H1 (cell line): ENCODE measurements around the gene SMDT1. TPM values are rescaled to one million over a fixed set of nuclear protein-coding genes. Genes with fewer than 3 reads are reported as not detected.
A peak's percentile ranks its signal among the peaks of the same experiment; 100 is the strongest.

Experiments used
- CTCF ChIA-PET: fragments of 300-600 bp; sonication (Branson Sonifier 250); formaldehyde crosslinking; loops from one replicate; lab custom pipeline; 2021; ENCODE audit not compliant: partially characterized antibody; lab: Charles Lee
- POLR2A ChIA-PET: fragments of 300-600 bp; sonication (Branson Sonifier 250); formaldehyde crosslinking; loops from one replicate; lab custom pipeline; 2021; ENCODE audit warnings: inconsistent platforms; ENCODE audit not compliant: partially characterized antibody; lab: Charles Lee
- DNase-seq, 2 experiments: peaks; one replicate each; pipeline versions ENCODE4 v3.0.0 to v3.0.0-alpha.2; 2010 to 2022; ENCODE audit warnings: low spot score in 2 of 2, low read depth in 1 of 2, mixed read lengths in 1 of 2
- FAIRE-seq: peaks from 2 replicates; lab custom pipeline; 2011; peaks lifted over from hg19 to GRCh38; lab: Jason Lieb, UNC
- H2AFZ ChIP-seq: 2 replicates; pipeline ENCODE4 v1.8.1; 2012; ENCODE audit warnings: low read length, inconsistent platforms
- H2AK5ac ChIP-seq: 2 replicates; pipeline ENCODE4 v1.6.1; 2013; ENCODE audit warnings: low read depth, low read length
- H2BK120ac ChIP-seq: replicated peaks from 2 replicates; pipeline ENCODE3; 2013; ENCODE audit warnings: low read depth, low read length, inconsistent platforms
- H2BK12ac ChIP-seq: 2 replicates; pipeline ENCODE4 v1.6.1; 2013; ENCODE audit warnings: low read depth, low read length
- H2BK15ac ChIP-seq: 2 replicates; pipeline ENCODE4 v1.6.1; 2013; ENCODE audit warnings: low read length
- H2BK20ac ChIP-seq: 2 replicates; pipeline ENCODE4 v1.6.1; 2013; ENCODE audit warnings: low read length
- H2BK5ac ChIP-seq: 2 replicates; pipeline ENCODE4 v1.6.1; 2013; ENCODE audit warnings: low read depth, low read length
- H3K14ac ChIP-seq: 2 replicates; pipeline ENCODE4 v1.6.1; 2013; ENCODE audit warnings: inconsistent platforms; ENCODE audit not compliant: insufficient read length
- H3K18ac ChIP-seq: 2 replicates; pipeline ENCODE4 v1.6.1; 2013; ENCODE audit warnings: low read length; ENCODE audit errors: extremely low read depth
- H3K23ac ChIP-seq: 2 replicates; pipeline ENCODE4 v1.6.1; 2013; ENCODE audit warnings: inconsistent platforms; ENCODE audit not compliant: insufficient read length
- H3K23me2 ChIP-seq: 2 replicates; pipeline ENCODE4 v1.6.1; 2013; ENCODE audit warnings: low read depth, low read length
- H3K27ac ChIP-seq: 2 replicates; pipeline ENCODE4 v1.6.1; 2011; ENCODE audit warnings: low read depth, low read length, inconsistent platforms
- H3K27me3 ChIP-seq, 4 experiments: replicated peaks in 1 of 4; 1 replicate in 1 of 4; 2 replicates in 3 of 4; pipeline versions ENCODE4 v1.6.1 to v1.8.1; 2011 to 2013; ENCODE audit warnings: low read length in 3 of 4, mild to moderate bottlenecking in 3 of 4, inconsistent platforms in 2 of 4, mixed read lengths in 2 of 4, moderate library complexity in 1 of 4; ENCODE audit not compliant: control insufficient read depth in 3 of 4, insufficient read depth in 3 of 4; ENCODE audit errors: extremely low read depth in 1 of 4
- H3K36me3 ChIP-seq, 4 experiments: 2 replicates each; pipeline versions ENCODE4 v1.6.1 to v1.8.1; 2011 to 2013; ENCODE audit warnings: mild to moderate bottlenecking in 4 of 4, low read length in 3 of 4, moderate library complexity in 2 of 4, control low read depth in 1 of 4, inconsistent platforms in 1 of 4; ENCODE audit not compliant: insufficient read depth in 4 of 4, control insufficient read depth in 2 of 4
- H3K4ac ChIP-seq: replicated peaks from 2 replicates; pipeline ENCODE3; 2013; ENCODE audit warnings: low read length, low read depth, mixed read lengths, inconsistent platforms; ENCODE audit not compliant: insufficient read length
- H3K4me1 ChIP-seq, 4 experiments: replicated peaks in 1 of 4; 1 replicate in 1 of 4; 2 replicates in 3 of 4; pipeline versions ENCODE4 v1.6.1 to v1.8.1; 2011 to 2013; ENCODE audit warnings: low read length in 3 of 4, inconsistent platforms in 2 of 4, mixed read lengths in 1 of 4; ENCODE audit not compliant: insufficient read depth in 4 of 4, control insufficient read depth in 3 of 4
- H3K4me2 ChIP-seq, 2 experiments: 2 replicates each; pipeline versions ENCODE4 v1.6.1 to v1.8.1; 2011 to 2013; ENCODE audit warnings: low read depth in 2 of 2, low read length in 2 of 2, control low read depth in 1 of 2, inconsistent platforms in 1 of 2, mild to moderate bottlenecking in 1 of 2; ENCODE audit not compliant: insufficient read depth in 1 of 2
- H3K4me3 ChIP-seq, 4 experiments: fragments of 200-600, 300-600 bp in 1 of 4; sonication (generic), shearing (Covaris generic), sonication (Bioruptor Twin) in 1 of 4; 2 replicates each; pipeline versions ENCODE4 v1.5.1 to v1.8.1; 2011 to 2016; ENCODE audit warnings: low read length in 4 of 4, low read depth in 3 of 4, control low read depth in 2 of 4, inconsistent platforms in 2 of 4, mild to moderate bottlenecking in 2 of 4, mixed read lengths in 1 of 4, moderate library complexity in 1 of 4; ENCODE audit not compliant: insufficient read depth in 2 of 4; ENCODE audit errors: extremely low read depth in 1 of 4
- H3K56ac ChIP-seq: replicated peaks from 2 replicates; pipeline ENCODE3; 2013; ENCODE audit warnings: low read depth, mild to moderate bottlenecking, mixed read lengths, low read length, inconsistent platforms; ENCODE audit not compliant: insufficient read length
- H3K79me1 ChIP-seq: 2 replicates; pipeline ENCODE4 v1.6.1; 2013; ENCODE audit warnings: low read depth, low read length, control low read depth
- H3K79me2 ChIP-seq, 2 experiments: 2 replicates each; pipeline versions ENCODE4 v1.6.1 to v1.8.1; 2012 to 2013; ENCODE audit warnings: low read length in 2 of 2, mild to moderate bottlenecking in 2 of 2, inconsistent platforms in 1 of 2; ENCODE audit not compliant: insufficient read depth in 2 of 2, control insufficient read depth in 1 of 2
- H3K9ac ChIP-seq, 4 experiments: replicated peaks in 1 of 4; 1 replicate in 1 of 4; 2 replicates in 3 of 4; pipeline versions ENCODE4 v1.6.1 to v1.8.1; 2011 to 2013; ENCODE audit warnings: low read depth in 3 of 4, low read length in 3 of 4, control low read depth in 2 of 4, mild to moderate bottlenecking in 2 of 4, moderate library complexity in 2 of 4, inconsistent platforms in 1 of 4; ENCODE audit errors: extremely low read depth in 1 of 4
- H3K9me3 ChIP-seq, 2 experiments: 2 replicates each; pipeline versions ENCODE4 v1.6.1 to v1.8.1; 2012 to 2013; ENCODE audit warnings: mild to moderate bottlenecking in 2 of 2, moderate library complexity in 2 of 2, control low read depth in 1 of 2, inconsistent platforms in 1 of 2, low read depth in 1 of 2, low read length in 1 of 2, mixed read lengths in 1 of 2; ENCODE audit not compliant: insufficient read depth in 2 of 2
- H4K20me1 ChIP-seq, 2 experiments: replicated peaks in 1 of 2; 2 replicates each; pipeline versions ENCODE3 to v1.8.1; 2011 to 2013; ENCODE audit warnings: inconsistent platforms in 2 of 2, low read length in 2 of 2, mild to moderate bottlenecking in 1 of 2; ENCODE audit not compliant: insufficient read depth in 2 of 2, control insufficient read depth in 1 of 2
- H4K5ac ChIP-seq: 2 replicates; pipeline ENCODE4 v1.6.1; 2013; ENCODE audit warnings: low read length, low read depth, mixed read lengths, inconsistent platforms; ENCODE audit not compliant: insufficient read length
- H4K8ac ChIP-seq: 2 replicates; pipeline ENCODE4 v1.8.0; 2013; ENCODE audit warnings: mild to moderate bottlenecking, moderate library complexity, low read length, inconsistent platforms; ENCODE audit not compliant: insufficient read depth; ENCODE audit errors: extremely low read depth
- H4K91ac ChIP-seq: replicated peaks from 2 replicates; pipeline ENCODE3; 2013; ENCODE audit warnings: low read length, mixed read lengths, inconsistent platforms; ENCODE audit not compliant: insufficient read length
- BACH1 ChIP-seq: IDR thresholded peaks from 2 replicates; pipeline ENCODE4 v1.6.1; 2012; ENCODE audit warnings: low read length, improper control_type of control experiment
- E2F6 ChIP-seq: IDR thresholded peaks from 2 replicates; pipeline ENCODE4 v1.6.1; 2012; ENCODE audit warnings: inconsistent platforms
- MAX ChIP-seq: IDR thresholded peaks from 2 replicates; pipeline ENCODE4 v1.6.1; 2012; ENCODE audit warnings: inconsistent platforms
- POLR2A ChIP-seq, 2 experiments: IDR thresholded peaks; 1 replicate in 1 of 2; 2 replicates in 1 of 2; pipeline ENCODE4 v1.6.1; 2011; ENCODE audit warnings: low read depth in 2 of 2, low read length in 2 of 2, mild to moderate bottlenecking in 2 of 2; ENCODE audit errors: control extremely low read depth in 1 of 2
- RBBP5 ChIP-seq: IDR thresholded peaks from 2 replicates; pipeline ENCODE4 v1.7.1; 2012; ENCODE audit warnings: low read depth, mild to moderate bottlenecking, inconsistent platforms, low read length, moderate library complexity, borderline replicate concordance
- SIRT6 ChIP-seq: IDR thresholded peaks from one replicate; pipeline ENCODE4 v1.7.1; 2012; ENCODE audit warnings: low read length, inconsistent platforms
- SP1 ChIP-seq: IDR thresholded peaks from 2 replicates; pipeline ENCODE4 v1.6.1; 2011; ENCODE audit warnings: low read depth, low read length
- TAF1 ChIP-seq: IDR thresholded peaks from 2 replicates; pipeline ENCODE4 v1.6.1; 2011; ENCODE audit warnings: mild to moderate bottlenecking, low read depth, low read length
- TEAD4 ChIP-seq: IDR thresholded peaks from 2 replicates; pipeline ENCODE4 v1.6.1; 2012; ENCODE audit warnings: low read depth, low read length, inconsistent platforms, mixed read lengths
- WGBS, 2 experiments: shearing (Covaris generic) in 1 of 2; methylation state at CpG; one replicate each; pipeline versions ENCODE4 v1.1.6 to v1.1.7; 2013 to 2015; ENCODE audit warnings: low lambda C conversion rate in 2 of 2, mixed read lengths in 2 of 2, inconsistent platforms in 1 of 2, low coverage in 1 of 2, missing lambda C conversion rate in 1 of 2; ENCODE audit not compliant: insufficient replicate concordance in 2 of 2, insufficient coverage in 1 of 2, insufficient read length in 1 of 2; ENCODE audit errors: extremely low coverage in 1 of 2, missing lambda C conversion rate in 1 of 2; 5-methylcytosine and 5-hydroxymethylcytosine counted together
- polyA plus RNA-seq, 7 experiments: library from polyadenylated mRNA; depleted of rRNA in 3 of 7; stranded (reverse) in 5 of 7; unstranded in 2 of 7; fragments of >200 nt in 5 of 7; fragments of 200-250 nt in 2 of 7; gene quantifications; 1 replicate in 5 of 7; 2 replicates in 1 of 7; 4 replicates in 1 of 7; pipeline versions ENCODE4 v1.2.1 to v1.2.3, GENCODE V29; 2011 to 2013; ENCODE audit warnings: missing spikeins in 2 of 7, mixed read lengths in 2 of 7
- total RNA-seq: library from RNA; stranded (reverse); fragmentation: NEBNext Ultra II Directional; extraction: Animal tissue kit (Norgen Biotek cat#: 25700); gene quantifications from 2 replicates; pipeline ENCODE4 v1.2.1, GENCODE V29; 2021

SMDT1 gene
- total and polyA plus RNA-seq, 2 of the 8 experiments (the other 6 are each of a cell fraction or from before 2014, with no cell fraction given): 34.9 to 35.6 TPM

GRCh38 chr22:42070517-42071422 lies 8.7 kb upstream of the SMDT1 start, which contains the start of gene NAGA:
TSS of gene NAGA (minus strand) at chr22:42070812. CDS start at chr22:42070297, 515 bp downstream.
- peak within 1 kb of the TSS; percentile 84 for H2BK5ac ChIP-seq
- no peaks in the 10 kb centered on the region for H3K79me1 ChIP-seq
- H2BK12ac ChIP-seq: peak within 1 kb of the TSS; percentile 94; the same call in 1 of the 2 replicates
- H3K18ac ChIP-seq: peak within 1 kb of the TSS; percentile 96
- no peak within 1 kb of the TSS for H3K4ac ChIP-seq
- H3K23me2 ChIP-seq: peaks cover 8% of the 10 kb centered on the region; the same call in 1 of the 2 replicates
- peaks cover 0 to 9% (median 4%) of the 10 kb centered on the region in 4 experiments; a peak in 2 of 7 replicates for H3K27me3 ChIP-seq
- H3K79me2 ChIP-seq: no peaks in the 10 kb centered on the region
- peak within 1 kb of the TSS; percentile 90 to 99 for H3K4me2 ChIP-seq
- peak within 1 kb of the TSS; percentile 96 for H4K8ac ChIP-seq
- H3K9ac ChIP-seq: peak within 1 kb of the TSS in 3 of 4 experiments; percentile 49 to 67 (median 57); a peak in 5 of 7 replicates
- no peak within 1 kb of the TSS for H2AK5ac ChIP-seq
- DNase-seq (peak; percentile 91 to 94), FAIRE-seq (peak; percentile 71)
- H3K56ac ChIP-seq: peak within 1 kb of the TSS; percentile 74
- peaks cover 0 to 2% (median 0%) of the 10 kb centered on the region in 4 experiments; a peak in 2 of 8 replicates for H3K36me3 ChIP-seq
- peaks cover 2 to 25% (median 12%) of the 10 kb centered on the region in 4 experiments for H3K4me1 ChIP-seq
- WGBS, 2 experiments: 5% methylated on average over 56 of the region's 56 CpGs; no CpG with 5 or more reads in 1 of the 2 experiments
- no peaks in the 10 kb centered on the region for H4K20me1 ChIP-seq
- H2BK120ac ChIP-seq: no peak within 1 kb of the TSS
- peak within 1 kb of the TSS; percentile 76 for H2AFZ ChIP-seq
- peak within 1 kb of the TSS; percentile 8; the same call in 1 of the 2 replicates for H2BK20ac ChIP-seq
- H4K5ac ChIP-seq: peak within 1 kb of the TSS; percentile 96
- ChIA-PET CTCF (interaction anchor here (0.6 to 1.6 kb wide), 4 partner anchors 11 to 107 kb away, joined by 3 to 10 read pairs (median 4); no protein-coding TSS in a partner anchor), POLR2A (interaction anchor here (0.6 to 3.8 kb wide), 5 partner anchors 9 to 142 kb away, joined by 3 to 24 read pairs (median 4); partner anchors contain the start of genes NDUFA6 and SMDT1)
- H3K27ac ChIP-seq: peak within 1 kb of the TSS; percentile 86
- H3K23ac ChIP-seq: no peak within 1 kb of the TSS
- no peaks in the 10 kb centered on the region for H3K9me3 ChIP-seq
- peak within 1 kb of the TSS; percentile 36 to 71 (median 62) for H3K4me3 ChIP-seq
- peak within 1 kb of the TSS; percentile 95 for H4K91ac ChIP-seq
- no peak within 1 kb of the TSS for H3K14ac ChIP-seq
- H2BK15ac ChIP-seq: peak within 1 kb of the TSS; percentile 98
- TF ChIP-seq SP1 (peak; percentile 54; the same call in 1 of the 2 replicates), TAF1 (peak; percentile 51), E2F6 (peak; percentile 94), TEAD4 (no peak), SIRT6 (no peak), MAX (peak; percentile 95), BACH1 (peak; percentile 10; the same call in 1 of the 2 replicates), RBBP5 (no peak; the same call in 1 of the 2 replicates), POLR2A (IDR thresholded peaks at IDR 0.05; ENCODE audit: control extremely low read depth in 1 of 2, low read depth in 2 of 2, low read length in 2 of 2) (peak in 1 of 2 experiments; percentile 84; a peak in 2 of 3 replicates)
